ENCODE data around the gene TMEM97.

The TMEM97 gene

GRCh38 chr17:28367641-28368305, 48.8 kb downstream of the TMEM97 start:
- DNase-seq: no peak

- DNase-seq: no peak
Observed at GRCh38 chr17:28368306-28368831, 49.4 kb downstream of the TMEM97 start.

- DNase-seq: no peak
Observed at GRCh38 chr17:28368915-28369683, 50.1 kb downstream of the TMEM97 start.

GRCh38 chr17:28369684-28370034, 50.7 kb downstream of the TMEM97 start:
- no peak for DNase-seq

GRCh38 chr17:28370035-28370743, 51.2 kb downstream of the TMEM97 start, which contains the start of gene VTN:
Gene VTN, minus strand, starts transcription at chr17:28370307. Its CDS starts 104 bp downstream, at chr17:28370203.
- no peak for DNase-seq

GRCh38 chr17:28370744-28371103, 51.7 kb downstream of the TMEM97 start:
- no peak for DNase-seq

GRCh38 chr17:28371245-28372202, 52.5 kb downstream of the TMEM97 start, which contains the start of gene SARM1:
Gene SARM1, plus strand, starts transcription at chr17:28371694. Its CDS starts 339 bp downstream, at chr17:28372033.
- peak; percentile 83 for DNase-seq

- peak; percentile 19 for DNase-seq
Observed at GRCh38 chr17:28372203-28372944, 53.4 kb downstream of the TMEM97 start.

GRCh38 chr17:28372945-28373274, 53.9 kb downstream of the TMEM97 start:
- DNase-seq: no peak

Data from DMS79 treated with DMSO at 0.1 percent for 48 hours (cell line).